WERI-Rb-1 (cell line): ENCODE measurements around the gene PLIN4.

Experiments used
- DNase-seq: peaks from one replicate; pipeline ENCODE4 v3.0.0-alpha.2; 2020
- H3K27ac ChIP-seq: fragments of 250-450 bp; sonication (Bioruptor Pico); 2 replicates; pipeline ENCODE4 v1.5.1; 2020; ENCODE audit warnings: mild to moderate bottlenecking, moderate library complexity
- H3K27me3 ChIP-seq: fragments of 250-450 bp; sonication (Bioruptor Pico); 2 replicates; pipeline ENCODE4 v1.5.1; 2021; ENCODE audit warnings: mild to moderate bottlenecking, low read depth, moderate library complexity; ENCODE audit not compliant: insufficient read depth, severe bottlenecking
- H3K36me3 ChIP-seq: fragments of 250-450 bp; sonication (Bioruptor Pico); 2 replicates; pipeline ENCODE4 v1.5.1; 2020; ENCODE audit warnings: mild to moderate bottlenecking, moderate library complexity
- H3K4me3 ChIP-seq: 2 replicates; pipeline ENCODE4 v1.5.1; 2011; ENCODE audit warnings: low read depth, mild to moderate bottlenecking, control low read depth, low read length
- H3K9me3 ChIP-seq: fragments of 250-450 bp; sonication (Bioruptor Pico); 2 replicates; pipeline ENCODE4 v1.5.1; 2021; ENCODE audit warnings: mild to moderate bottlenecking, moderate library complexity; ENCODE audit not compliant: severe bottlenecking
- CTCF ChIP-seq: IDR thresholded peaks from 2 replicates; pipeline ENCODE4 v1.5.1; 2011; ENCODE audit warnings: low read depth, mild to moderate bottlenecking, control low read depth, inconsistent platforms, low read length

PLIN4 gene

GRCh38 chr19:4503132-4503824, 15.0 kb downstream of the PLIN4 start:
- H3K36me3 ChIP-seq: peaks cover 53% of the 10 kb centered on the region
- H3K9me3 ChIP-seq: no peaks in the 10 kb centered on the region
- H3K27ac ChIP-seq: no peak overlapping the region
- no peak for TF ChIP-seq CTCF
- no peak for DNase-seq
- H3K27me3 ChIP-seq: no peaks in the 10 kb centered on the region
- H3K4me3 ChIP-seq: no peak overlapping the region

GRCh38 chr19:4502282-4503131, 15.8 kb downstream of the PLIN4 start:
- no peak for DNase-seq
- no peaks in the 10 kb centered on the region for H3K27me3 ChIP-seq
- TF ChIP-seq CTCF: no peak
- H3K9me3 ChIP-seq: no peaks in the 10 kb centered on the region
- peaks cover 57% of the 10 kb centered on the region for H3K36me3 ChIP-seq
- H3K27ac ChIP-seq: no peak overlapping the region
- no peak overlapping the region for H3K4me3 ChIP-seq

- Histone ChIP-seq H3K27ac (no peak overlapping the region), H3K9me3 (no peaks in the 10 kb centered on the region), H3K36me3 (peaks cover 55% of the 10 kb centered on the region), H3K4me3 (no peak overlapping the region), H3K27me3 (no peaks in the 10 kb centered on the region)
- no peak for TF ChIP-seq CTCF
- no peak for DNase-seq
Measured at GRCh38 chr19:4501691-4502090, 16.6 kb downstream of the PLIN4 start.

- TF ChIP-seq CTCF: no peak
- Histone ChIP-seq H3K9me3 (no peaks in the 10 kb centered on the region), H3K4me3 (no peak overlapping the region), H3K27me3 (no peaks in the 10 kb centered on the region), H3K27ac (no peak overlapping the region), H3K36me3 (peaks cover 57% of the 10 kb centered on the region)
- no peak for DNase-seq
Measured at GRCh38 chr19:4500841-4501591, 17.3 kb downstream of the PLIN4 start.

GRCh38 chr19:4499855-4500254, 18.4 kb downstream of the PLIN4 start:
- TF ChIP-seq CTCF: no peak
- no peaks in the 10 kb centered on the region for H3K9me3 ChIP-seq
- H3K27ac ChIP-seq: no peak overlapping the region
- H3K36me3 ChIP-seq: peaks cover 58% of the 10 kb centered on the region
- H3K27me3 ChIP-seq: no peaks in the 10 kb centered on the region
- DNase-seq: no peak
- no peak overlapping the region for H3K4me3 ChIP-seq
